HFF-Myc (cell line): ENCODE measurements around the gene MAP3K13.
"Not testable (repeated sequence)": the region's sequence is repeated elsewhere in the genome, so short reads cannot be mapped to it uniquely, and the experiment has no call there.

Experiments used
- DNase-seq: peaks from one replicate; pipeline ENCODE4 v3.0.0-alpha.2; 2011; ENCODE audit warnings: low read depth; ENCODE audit errors: extremely low read depth
- H3K4me3 ChIP-seq: replicated peaks from 2 replicates; pipeline ENCODE4 v1.5.1; 2011; ENCODE audit warnings: low read depth, mild to moderate bottlenecking, control low read depth, low read length
- CTCF ChIP-seq: IDR thresholded peaks from 2 replicates; pipeline ENCODE4 v1.5.1; 2012; ENCODE audit warnings: mild to moderate bottlenecking, low read depth, low read length, control low read depth; ENCODE audit errors: missing control alignments

Gene MAP3K13

DNA sequence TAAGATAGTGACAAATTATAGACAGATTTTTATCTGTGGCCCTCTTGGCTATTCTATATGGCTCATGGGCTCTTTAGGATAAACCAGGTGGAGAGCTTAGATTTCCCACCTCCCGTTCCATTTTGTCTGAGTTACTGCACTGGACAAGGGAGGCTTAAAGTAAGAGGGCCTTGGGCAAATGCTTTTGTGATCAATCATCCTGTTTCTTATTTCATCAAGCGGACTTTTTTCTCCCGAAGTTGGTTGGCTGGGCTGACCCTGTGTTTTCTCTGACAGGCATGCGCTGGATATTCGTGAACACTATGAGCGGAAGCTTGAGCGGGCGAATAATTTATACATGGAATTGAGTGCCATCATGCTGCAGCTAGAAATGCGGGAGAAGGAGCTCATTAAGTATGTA is 102.5 kb downstream of the MAP3K13 start:
- DNase-seq: no peak
- no peak for TF ChIP-seq CTCF
- H3K4me3 ChIP-seq: no peak overlapping the region

GRCh38 chr3:185466123-185466522 is 103.2 kb downstream of the MAP3K13 start:
- not testable (repeated sequence) for H3K4me3 ChIP-seq, DNase-seq

DNA sequence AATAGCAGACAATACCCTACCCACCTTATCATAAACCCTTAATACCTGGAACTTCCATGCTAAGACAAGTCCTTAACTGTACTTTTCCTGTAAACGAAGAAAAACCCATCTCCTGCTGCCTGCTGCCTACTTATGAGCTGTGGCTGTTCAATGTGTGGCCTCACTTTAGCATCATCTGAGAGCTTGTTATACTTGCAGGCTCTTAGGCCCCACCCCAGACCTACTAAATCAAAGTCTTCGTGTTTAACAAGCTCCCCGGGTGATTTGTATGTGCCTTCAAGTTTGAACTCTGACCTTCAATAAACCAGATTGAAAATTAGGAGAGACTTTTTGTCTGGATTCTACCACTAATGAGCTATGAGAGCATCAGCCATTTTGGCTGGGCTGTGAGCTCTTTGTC is 106.6 kb downstream of the MAP3K13 start:
- DNase-seq: no peak
- no peak overlapping the region for H3K4me3 ChIP-seq
- TF ChIP-seq CTCF: no peak

DNA sequence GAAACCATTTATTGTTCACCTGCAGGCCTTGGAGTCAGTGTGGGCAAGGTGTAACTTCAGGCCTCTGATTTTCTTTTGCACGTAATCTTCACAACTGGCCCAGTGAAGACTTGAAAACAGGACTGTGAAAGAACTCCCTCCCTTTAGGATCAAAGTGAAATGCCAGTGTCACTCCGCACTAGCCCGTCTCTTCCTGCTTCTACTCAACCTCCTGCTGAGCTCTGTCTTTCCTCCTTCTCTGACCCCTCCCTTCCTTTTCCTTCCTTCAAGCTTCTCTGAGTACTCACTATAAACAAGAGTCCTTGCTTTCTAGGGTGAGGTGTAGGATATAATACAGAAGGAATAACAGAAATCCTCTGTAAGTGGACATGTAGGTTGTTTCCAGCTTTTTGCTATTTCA is 107.4 kb downstream of the MAP3K13 start:
- DNase-seq: no peak
- TF ChIP-seq CTCF: no peak

GRCh38 chr3:185473290-185473815 is 110.4 kb downstream of the MAP3K13 start:
- TF ChIP-seq CTCF: no peak
- no peak overlapping the region for H3K4me3 ChIP-seq
- no peak for DNase-seq

More for the DNA sequence above, 107.4 kb downstream of the MAP3K13 start:
- H3K4me3 ChIP-seq: no peak overlapping the region

DNA sequence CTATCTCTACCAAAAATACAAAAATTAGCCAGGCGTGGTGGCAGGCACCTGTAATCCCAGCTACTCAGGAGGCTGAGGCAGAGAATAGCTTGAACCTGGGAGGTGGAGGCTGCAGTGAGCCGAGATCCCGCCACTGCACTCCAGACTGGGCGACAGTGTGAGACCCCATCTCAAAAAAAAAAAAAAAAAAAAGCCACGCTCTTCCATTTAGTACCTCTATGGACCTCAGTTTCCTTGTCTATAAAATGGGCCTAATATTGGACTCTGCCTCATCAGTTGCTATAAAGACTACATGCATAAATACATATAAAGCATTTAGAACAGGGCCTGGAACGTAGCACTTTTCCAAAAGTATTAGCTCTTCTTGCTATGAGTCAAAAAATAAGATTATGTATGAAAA is 112.0 kb downstream of the MAP3K13 start:
- H3K4me3 ChIP-seq, DNase-seq: not testable (repeated sequence)

- no peak for TF ChIP-seq CTCF
- H3K4me3 ChIP-seq: no peak overlapping the region
- DNase-seq: no peak
These were observed 114.4 kb downstream of the MAP3K13 start for GRCh38 chr3:185477316-185477715.

DNA sequence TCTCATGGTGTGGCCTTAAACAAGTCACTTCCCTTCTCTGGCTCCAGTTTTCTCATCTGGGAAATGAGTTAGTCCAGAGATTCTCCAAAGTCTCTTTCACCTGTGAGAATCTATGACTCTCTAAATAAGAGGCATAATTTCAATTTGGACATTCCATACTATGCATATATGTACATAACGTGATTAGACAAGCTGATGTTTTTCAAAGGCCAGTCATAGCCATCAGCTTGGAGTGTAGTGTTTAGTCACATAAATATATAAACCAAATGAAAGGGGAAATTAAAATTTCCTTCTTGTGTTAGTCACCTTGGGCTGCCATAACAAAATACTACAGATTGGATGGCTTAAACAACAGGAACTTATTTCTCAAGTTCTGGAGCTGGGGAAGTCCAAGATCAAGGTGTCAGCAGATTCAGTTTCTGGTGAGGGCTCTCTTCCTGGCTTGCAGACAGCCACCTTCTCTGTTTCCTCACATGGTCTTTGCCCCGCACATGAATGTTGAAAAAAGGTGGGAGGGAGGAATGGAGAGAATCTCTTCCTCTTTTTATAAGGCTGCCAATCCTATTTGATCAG is 116.5 kb downstream of the MAP3K13 start:
- H3K4me3 ChIP-seq: no peak overlapping the region
- no peak for DNase-seq
- TF ChIP-seq CTCF: no peak
